ENCODE results near the gene RPTOR.

GRCh38 chr17:80964544-80964856, 419.9 kb downstream of the RPTOR start:
- TF ChIP-seq TCF7L2 (IDR thresholded peaks at IDR 0.05; ENCODE audit: low read depth, low read length): no peak
- TF ChIP-seq CTCF (IDR thresholded peaks at IDR 0.05): no peak
